SK-N-SH (cell line): Measurements from ENCODE around the gene GAB1.

Experiments used
- FOXM1 ChIP-seq: IDR thresholded peaks from 2 replicates; pipeline ENCODE4 v1.4.0; 2012; ENCODE audit warnings: low read depth, mild to moderate bottlenecking
- JUND ChIP-seq: IDR thresholded peaks from 2 replicates; pipeline ENCODE4 v1.4.0; 2012
- MEF2A ChIP-seq: IDR thresholded peaks from 2 replicates; pipeline ENCODE4 v1.4.0; 2012; ENCODE audit warnings: low read depth, borderline replicate concordance
- NRF1 ChIP-seq: IDR thresholded peaks from 2 replicates; pipeline ENCODE4 v1.6.1; 2012; ENCODE audit warnings: low read depth, mild to moderate bottlenecking, low read length
- POLR2AphosphoS5 ChIP-seq: IDR thresholded peaks from 2 replicates; pipeline ENCODE4 v1.6.1; 2012; ENCODE audit warnings: low read depth, low read length
- RAD21 ChIP-seq: IDR thresholded peaks from 2 replicates; pipeline ENCODE4 v1.6.1; 2012; ENCODE audit warnings: mild to moderate bottlenecking, low read length
- RCOR1 ChIP-seq: fragments of 150-350 bp; IDR thresholded peaks from 2 replicates; pipeline ENCODE4 v1.6.1; 2017; ENCODE audit warnings: antibody characterized with exemption, low read length
- RXRA ChIP-seq: IDR thresholded peaks from 2 replicates; pipeline ENCODE4 v1.4.0; 2012; ENCODE audit warnings: low read depth, mild to moderate bottlenecking, borderline replicate concordance
- YY1 ChIP-seq: IDR thresholded peaks from 2 replicates; pipeline ENCODE4 v1.4.0; 2012; ENCODE audit warnings: low read depth, mild to moderate bottlenecking
- TF ChIP-seq, protein P1 (sequence below): fragments of 200-600 bp; sonication (generic); IDR thresholded peaks from 2 replicates; pipeline ENCODE4 v1.6.1; 2017; ENCODE audit warnings: antibody characterized with exemption, mild to moderate bottlenecking, moderate library complexity
- TF ChIP-seq, protein P2 (sequence below): IDR thresholded peaks from 2 replicates; pipeline ENCODE4 v1.6.1; 2012; ENCODE audit warnings: mild to moderate bottlenecking, low read depth, low read length, moderate library complexity
- TF ChIP-seq, protein P3 (sequence below): IDR thresholded peaks from 2 replicates; pipeline ENCODE4 v1.4.0; 2012; ENCODE audit warnings: low read depth
- TF ChIP-seq, protein P4 (sequence below): fragments of 150-350 bp; IDR thresholded peaks from 2 replicates; pipeline ENCODE4 v1.6.1; 2016; ENCODE audit warnings: mild to moderate bottlenecking, low read depth, low read length
- TF ChIP-seq, protein P5 (sequence below): fragments of 150-350 bp; IDR thresholded peaks from 2 replicates; pipeline ENCODE4 v1.6.1; 2017; ENCODE audit warnings: antibody characterized with exemption, low read length, low read depth, borderline replicate concordance

DNA sequence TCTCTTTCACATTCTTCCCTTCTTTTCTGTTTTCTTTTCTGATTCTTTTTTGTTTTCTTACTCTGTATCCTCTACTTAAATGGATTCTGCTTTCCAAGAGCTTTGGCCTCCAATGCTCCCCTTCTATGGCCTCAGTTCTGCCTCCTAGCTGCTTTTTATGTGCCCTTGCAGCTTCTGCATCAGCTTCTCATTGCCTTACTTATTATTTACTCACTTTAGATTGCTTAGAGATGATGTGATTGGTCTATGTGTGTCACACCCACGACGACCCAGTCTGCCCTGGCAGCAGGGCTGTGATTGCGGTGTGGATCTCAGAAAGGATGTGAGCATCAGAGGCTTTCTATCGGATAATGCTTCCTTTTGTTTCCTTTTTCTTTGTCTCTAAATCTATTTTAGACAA is 105.0 kb downstream of the GAB1 start:
- TF ChIP-seq, protein P1, sequence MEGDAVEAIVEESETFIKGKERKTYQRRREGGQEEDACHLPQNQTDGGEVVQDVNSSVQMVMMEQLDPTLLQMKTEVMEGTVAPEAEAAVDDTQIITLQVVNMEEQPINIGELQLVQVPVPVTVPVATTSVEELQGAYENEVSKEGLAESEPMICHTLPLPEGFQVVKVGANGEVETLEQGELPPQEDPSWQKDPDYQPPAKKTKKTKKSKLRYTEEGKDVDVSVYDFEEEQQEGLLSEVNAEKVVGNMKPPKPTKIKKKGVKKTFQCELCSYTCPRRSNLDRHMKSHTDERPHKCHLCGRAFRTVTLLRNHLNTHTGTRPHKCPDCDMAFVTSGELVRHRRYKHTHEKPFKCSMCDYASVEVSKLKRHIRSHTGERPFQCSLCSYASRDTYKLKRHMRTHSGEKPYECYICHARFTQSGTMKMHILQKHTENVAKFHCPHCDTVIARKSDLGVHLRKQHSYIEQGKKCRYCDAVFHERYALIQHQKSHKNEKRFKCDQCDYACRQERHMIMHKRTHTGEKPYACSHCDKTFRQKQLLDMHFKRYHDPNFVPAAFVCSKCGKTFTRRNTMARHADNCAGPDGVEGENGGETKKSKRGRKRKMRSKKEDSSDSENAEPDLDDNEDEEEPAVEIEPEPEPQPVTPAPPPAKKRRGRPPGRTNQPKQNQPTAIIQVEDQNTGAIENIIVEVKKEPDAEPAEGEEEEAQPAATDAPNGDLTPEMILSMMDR, result no peak
- TF ChIP-seq, protein P2, sequence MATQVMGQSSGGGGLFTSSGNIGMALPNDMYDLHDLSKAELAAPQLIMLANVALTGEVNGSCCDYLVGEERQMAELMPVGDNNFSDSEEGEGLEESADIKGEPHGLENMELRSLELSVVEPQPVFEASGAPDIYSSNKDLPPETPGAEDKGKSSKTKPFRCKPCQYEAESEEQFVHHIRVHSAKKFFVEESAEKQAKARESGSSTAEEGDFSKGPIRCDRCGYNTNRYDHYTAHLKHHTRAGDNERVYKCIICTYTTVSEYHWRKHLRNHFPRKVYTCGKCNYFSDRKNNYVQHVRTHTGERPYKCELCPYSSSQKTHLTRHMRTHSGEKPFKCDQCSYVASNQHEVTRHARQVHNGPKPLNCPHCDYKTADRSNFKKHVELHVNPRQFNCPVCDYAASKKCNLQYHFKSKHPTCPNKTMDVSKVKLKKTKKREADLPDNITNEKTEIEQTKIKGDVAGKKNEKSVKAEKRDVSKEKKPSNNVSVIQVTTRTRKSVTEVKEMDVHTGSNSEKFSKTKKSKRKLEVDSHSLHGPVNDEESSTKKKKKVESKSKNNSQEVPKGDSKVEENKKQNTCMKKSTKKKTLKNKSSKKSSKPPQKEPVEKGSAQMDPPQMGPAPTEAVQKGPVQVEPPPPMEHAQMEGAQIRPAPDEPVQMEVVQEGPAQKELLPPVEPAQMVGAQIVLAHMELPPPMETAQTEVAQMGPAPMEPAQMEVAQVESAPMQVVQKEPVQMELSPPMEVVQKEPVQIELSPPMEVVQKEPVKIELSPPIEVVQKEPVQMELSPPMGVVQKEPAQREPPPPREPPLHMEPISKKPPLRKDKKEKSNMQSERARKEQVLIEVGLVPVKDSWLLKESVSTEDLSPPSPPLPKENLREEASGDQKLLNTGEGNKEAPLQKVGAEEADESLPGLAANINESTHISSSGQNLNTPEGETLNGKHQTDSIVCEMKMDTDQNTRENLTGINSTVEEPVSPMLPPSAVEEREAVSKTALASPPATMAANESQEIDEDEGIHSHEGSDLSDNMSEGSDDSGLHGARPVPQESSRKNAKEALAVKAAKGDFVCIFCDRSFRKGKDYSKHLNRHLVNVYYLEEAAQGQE, result no peak
- no peak for TF ChIP-seq FOXM1
- TF ChIP-seq POLR2AphosphoS5, result no peak
- TF ChIP-seq MEF2A, result no peak
- TF ChIP-seq RAD21, result no peak
- TF ChIP-seq, protein P3, sequence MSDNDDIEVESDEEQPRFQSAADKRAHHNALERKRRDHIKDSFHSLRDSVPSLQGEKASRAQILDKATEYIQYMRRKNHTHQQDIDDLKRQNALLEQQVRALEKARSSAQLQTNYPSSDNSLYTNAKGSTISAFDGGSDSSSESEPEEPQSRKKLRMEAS, result no peak
- no peak for TF ChIP-seq NRF1
- TF ChIP-seq RXRA, result no peak
- no peak for TF ChIP-seq RCOR1
- no peak for TF ChIP-seq YY1
- TF ChIP-seq JUND, result no peak
- TF ChIP-seq, protein P4, sequence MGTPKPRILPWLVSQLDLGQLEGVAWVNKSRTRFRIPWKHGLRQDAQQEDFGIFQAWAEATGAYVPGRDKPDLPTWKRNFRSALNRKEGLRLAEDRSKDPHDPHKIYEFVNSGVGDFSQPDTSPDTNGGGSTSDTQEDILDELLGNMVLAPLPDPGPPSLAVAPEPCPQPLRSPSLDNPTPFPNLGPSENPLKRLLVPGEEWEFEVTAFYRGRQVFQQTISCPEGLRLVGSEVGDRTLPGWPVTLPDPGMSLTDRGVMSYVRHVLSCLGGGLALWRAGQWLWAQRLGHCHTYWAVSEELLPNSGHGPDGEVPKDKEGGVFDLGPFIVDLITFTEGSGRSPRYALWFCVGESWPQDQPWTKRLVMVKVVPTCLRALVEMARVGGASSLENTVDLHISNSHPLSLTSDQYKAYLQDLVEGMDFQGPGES, result no peak
- TF ChIP-seq, protein P5, sequence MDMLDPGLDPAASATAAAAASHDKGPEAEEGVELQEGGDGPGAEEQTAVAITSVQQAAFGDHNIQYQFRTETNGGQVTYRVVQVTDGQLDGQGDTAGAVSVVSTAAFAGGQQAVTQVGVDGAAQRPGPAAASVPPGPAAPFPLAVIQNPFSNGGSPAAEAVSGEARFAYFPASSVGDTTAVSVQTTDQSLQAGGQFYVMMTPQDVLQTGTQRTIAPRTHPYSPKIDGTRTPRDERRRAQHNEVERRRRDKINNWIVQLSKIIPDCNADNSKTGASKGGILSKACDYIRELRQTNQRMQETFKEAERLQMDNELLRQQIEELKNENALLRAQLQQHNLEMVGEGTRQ, result no peak
